Measurements from ENCODE around the gene ELOVL1.

ELOVL1 gene

GRCh38 chr1:43334453-43335205 lies 33.2 kb downstream of the ELOVL1 start:
- H3K4me1 ChIP-seq (ENCODE audit: control insufficient read depth in 1 of 2, insufficient read depth in 2 of 2, low read length in 2 of 2): peaks cover 11 to 14% of the 10 kb centered on the region in 2 experiments
- no peak overlapping the region for H3K14ac ChIP-seq (ENCODE audit: low read length)
- H2AK5ac ChIP-seq (ENCODE audit: low read length): no peak overlapping the region
- no peak overlapping the region for H4K91ac ChIP-seq (ENCODE audit: low read depth, low read length)
- no peaks in the 10 kb centered on the region for H3K79me2 ChIP-seq (ENCODE audit: control insufficient read depth, insufficient read depth, low read length, poor library complexity)
- no peak overlapping the region for H2BK5ac ChIP-seq (ENCODE audit: low read depth, low read length, poor library complexity)
- H3K4me2 ChIP-seq (ENCODE audit: low read length): no peak overlapping the region
- H3K23ac ChIP-seq (ENCODE audit: low read length): no peak overlapping the region
- H3K27ac ChIP-seq (ENCODE audit: low read depth, low read length): no peak overlapping the region
- no peaks in the 10 kb centered on the region for H3K79me1 ChIP-seq (ENCODE audit: low read length)
- no peak overlapping the region for H4K12ac ChIP-seq (ENCODE audit: low read depth, low read length)
- WGBS (ENCODE audit: extremely low coverage, insufficient coverage, insufficient read length): 100% methylated on average over 2 of the region's 7 CpGs
- no peak overlapping the region for H3K4me3 ChIP-seq (ENCODE audit: low read depth, low read length)
- H3K9me3 ChIP-seq (ENCODE audit: insufficient read depth, low read depth, low read length): peaks cover 2% of the 10 kb centered on the region
- H3K27me3 ChIP-seq (ENCODE audit: insufficient read depth, low read length): no peaks in the 10 kb centered on the region
- no peak for DNase-seq
- H2BK12ac ChIP-seq (ENCODE audit: low read length): no peak overlapping the region
- no peak overlapping the region for H3K9ac ChIP-seq (ENCODE audit: low read length)
- H2AFZ ChIP-seq (ENCODE audit: insufficient read depth, low read length, poor library complexity): no peak overlapping the region
- H4K8ac ChIP-seq (ENCODE audit: low read depth, low read length): no peak overlapping the region
- no peak overlapping the region for H3K18ac ChIP-seq (ENCODE audit: low read length)
- H3K36me3 ChIP-seq (ENCODE audit: control insufficient read depth in 1 of 2, insufficient read depth in 2 of 2, low read length in 2 of 2): no peaks in the 10 kb centered on the region
- H3K4ac ChIP-seq (ENCODE audit: low read depth, low read length): no peak overlapping the region
- no peak overlapping the region for H2BK120ac ChIP-seq (ENCODE audit: insufficient read depth, low read length, poor library complexity)

DNA sequence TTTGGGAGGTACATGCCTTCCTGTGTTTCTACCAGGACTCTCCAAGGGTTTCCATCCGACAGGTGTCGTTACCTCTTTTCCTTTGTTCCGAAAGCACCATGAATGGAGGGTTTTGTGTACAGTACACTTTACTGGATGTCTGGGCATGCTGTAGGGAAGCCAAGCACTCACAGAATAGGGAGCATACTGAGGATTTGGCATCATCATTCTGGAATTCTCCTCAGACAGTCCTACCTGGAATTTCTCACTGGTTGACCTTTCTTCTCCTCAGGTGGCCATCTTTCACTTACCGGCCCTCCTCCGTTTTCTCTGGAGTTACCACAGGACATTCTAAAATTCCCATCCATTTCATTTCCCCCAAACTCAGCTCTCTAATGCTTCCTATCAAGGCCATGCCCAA lies 36.1 kb downstream of the ELOVL1 start:
- Histone ChIP-seq H3K4me2 (ENCODE audit: low read length) (no peak overlapping the region), H3K18ac (ENCODE audit: low read length) (no peak overlapping the region), H3K4me1 (ENCODE audit: control insufficient read depth in 1 of 2, insufficient read depth in 2 of 2, low read length in 2 of 2) (peaks cover 11 to 14% of the 10 kb centered on the region in 2 experiments), H3K36me3 (ENCODE audit: control insufficient read depth in 1 of 2, insufficient read depth in 2 of 2, low read length in 2 of 2) (no peaks in the 10 kb centered on the region), H3K4ac (ENCODE audit: low read depth, low read length) (no peak overlapping the region), H3K9me3 (ENCODE audit: insufficient read depth, low read depth, low read length) (no peaks in the 10 kb centered on the region), H4K8ac (ENCODE audit: low read depth, low read length) (no peak overlapping the region), H2AK5ac (ENCODE audit: low read length) (no peak overlapping the region), H2BK120ac (ENCODE audit: insufficient read depth, low read length, poor library complexity) (no peak overlapping the region), H4K12ac (ENCODE audit: low read depth, low read length) (no peak overlapping the region), H3K9ac (ENCODE audit: low read length) (no peak overlapping the region), H3K79me1 (ENCODE audit: low read length) (no peaks in the 10 kb centered on the region), H2BK12ac (ENCODE audit: low read length) (no peak overlapping the region), H3K27ac (ENCODE audit: low read depth, low read length) (no peak overlapping the region), H3K14ac (ENCODE audit: low read length) (no peak overlapping the region), H3K4me3 (ENCODE audit: low read depth, low read length) (no peak overlapping the region), H3K23ac (ENCODE audit: low read length) (no peak overlapping the region), H4K91ac (ENCODE audit: low read depth, low read length) (no peak overlapping the region), H3K79me2 (ENCODE audit: control insufficient read depth, insufficient read depth, low read length, poor library complexity) (no peaks in the 10 kb centered on the region), H2AFZ (ENCODE audit: insufficient read depth, low read length, poor library complexity) (no peak overlapping the region), H2BK5ac (ENCODE audit: low read depth, low read length, poor library complexity) (no peak overlapping the region), H3K27me3 (ENCODE audit: insufficient read depth, low read length) (no peaks in the 10 kb centered on the region)
- peak in 1 of 2 donors; percentile 53 for DNase-seq
- no CpG with 5 or more reads among the region's 5 CpGs for WGBS (ENCODE audit: extremely low coverage, insufficient coverage, insufficient read length)

DNA sequence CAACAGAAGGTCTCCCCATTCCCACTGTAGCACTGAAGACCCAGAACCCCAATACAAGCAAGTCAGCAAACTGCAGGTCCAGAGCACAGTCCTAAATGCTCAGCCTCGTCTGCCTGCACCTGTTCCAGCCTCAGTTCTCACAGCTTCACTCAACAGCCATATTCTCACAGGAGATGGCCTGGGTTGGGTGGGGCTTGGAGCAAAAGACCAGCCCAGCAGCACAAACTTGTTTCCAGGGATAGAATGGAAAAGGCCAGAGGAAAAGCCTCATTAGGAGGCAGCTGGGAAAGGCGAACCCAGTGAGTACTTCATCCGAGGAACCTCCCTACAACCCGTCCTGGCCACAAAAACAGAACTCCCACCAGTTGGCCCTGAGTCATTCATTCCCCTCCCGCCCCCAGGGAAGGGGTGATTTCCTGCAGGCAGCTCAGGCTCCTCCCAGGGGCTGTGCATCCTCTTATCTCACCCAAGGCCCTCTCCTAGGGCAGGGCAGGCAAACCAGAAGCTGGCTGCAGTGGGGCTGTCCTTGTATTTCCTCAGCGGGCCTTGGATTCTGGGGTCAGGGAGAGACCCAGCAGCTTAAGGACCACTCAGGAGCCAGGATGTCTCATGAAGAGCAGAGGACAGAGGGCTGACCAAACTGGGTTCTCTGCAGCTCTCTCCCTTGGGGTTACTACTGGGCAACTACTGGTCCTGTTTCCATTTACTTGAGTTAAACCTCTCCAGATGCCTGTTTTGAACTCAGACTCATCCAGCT lies 37.6 kb downstream of the ELOVL1 start:
- no peak overlapping the region for H3K23ac ChIP-seq (ENCODE audit: low read length)
- no peaks in the 10 kb centered on the region for H3K79me1 ChIP-seq (ENCODE audit: low read length)
- no peaks in the 10 kb centered on the region for H3K36me3 ChIP-seq (ENCODE audit: control insufficient read depth in 1 of 2, insufficient read depth in 2 of 2, low read length in 2 of 2)
- H3K14ac ChIP-seq (ENCODE audit: low read length): no peak overlapping the region
- peak; percentile 9 to 20 for DNase-seq
- peaks cover 11 to 14% of the 10 kb centered on the region in 2 experiments for H3K4me1 ChIP-seq (ENCODE audit: control insufficient read depth in 1 of 2, insufficient read depth in 2 of 2, low read length in 2 of 2)
- H2AFZ ChIP-seq (ENCODE audit: insufficient read depth, low read length, poor library complexity): no peak overlapping the region
- no peak overlapping the region for H3K9ac ChIP-seq (ENCODE audit: low read length)
- H3K79me2 ChIP-seq (ENCODE audit: control insufficient read depth, insufficient read depth, low read length, poor library complexity): no peaks in the 10 kb centered on the region
- H4K91ac ChIP-seq (ENCODE audit: low read depth, low read length): no peak overlapping the region
- H3K27ac ChIP-seq (ENCODE audit: low read depth, low read length): no peak overlapping the region
- no peak overlapping the region for H2BK120ac ChIP-seq (ENCODE audit: insufficient read depth, low read length, poor library complexity)
- H4K12ac ChIP-seq (ENCODE audit: low read depth, low read length): no peak overlapping the region
- no peaks in the 10 kb centered on the region for H3K27me3 ChIP-seq (ENCODE audit: insufficient read depth, low read length)
- no peak overlapping the region for H4K8ac ChIP-seq (ENCODE audit: low read depth, low read length)
- no peak overlapping the region for H2AK5ac ChIP-seq (ENCODE audit: low read length)
- no CpG with 5 or more reads among the region's 6 CpGs for WGBS (ENCODE audit: extremely low coverage, insufficient coverage, insufficient read length)
- no peaks in the 10 kb centered on the region for H3K9me3 ChIP-seq (ENCODE audit: insufficient read depth, low read depth, low read length)
- no peak overlapping the region for H2BK5ac ChIP-seq (ENCODE audit: low read depth, low read length, poor library complexity)
- H3K4me3 ChIP-seq (ENCODE audit: low read depth, low read length): no peak overlapping the region
- H3K18ac ChIP-seq (ENCODE audit: low read length): no peak overlapping the region
- H3K4me2 ChIP-seq (ENCODE audit: low read length): no peak overlapping the region
- no peak overlapping the region for H2BK12ac ChIP-seq (ENCODE audit: low read length)
- H3K4ac ChIP-seq (ENCODE audit: low read depth, low read length): no peak overlapping the region

DNA sequence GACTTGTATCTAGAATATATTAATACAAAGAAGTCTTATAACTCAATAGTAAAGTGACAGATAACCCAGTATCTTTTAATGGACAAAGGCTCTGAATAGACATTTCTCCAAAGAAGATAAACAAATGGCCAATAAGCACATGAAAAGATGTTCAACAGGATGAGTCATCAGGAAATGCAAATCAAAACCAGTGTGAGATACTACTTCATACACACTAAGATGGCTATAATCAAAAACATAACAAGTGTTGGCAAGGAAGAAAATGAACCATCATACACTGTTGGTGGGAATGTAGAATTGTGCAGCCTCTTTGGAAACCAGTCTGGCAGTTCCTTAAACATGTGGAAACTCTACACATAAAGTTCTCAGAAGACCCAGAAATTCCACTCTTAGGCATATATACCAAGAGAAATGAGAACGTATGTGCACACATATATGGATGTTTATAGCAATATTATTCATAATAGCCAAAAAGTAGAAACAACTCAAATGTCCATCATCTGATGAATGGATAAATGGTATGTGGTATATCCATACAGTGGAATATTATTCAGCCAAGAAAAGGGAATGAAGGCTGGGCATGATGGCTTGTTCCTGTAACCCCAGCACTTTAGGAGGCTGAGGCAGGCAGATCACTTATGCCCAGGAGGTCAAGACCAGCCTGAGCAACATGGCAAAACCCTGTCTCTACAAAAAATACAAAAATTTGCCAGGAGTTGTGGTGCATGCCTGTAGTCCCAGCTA lies 40.1 kb downstream of the ELOVL1 start:
- H3K18ac ChIP-seq (ENCODE audit: low read length): no peak overlapping the region
- no peaks in the 10 kb centered on the region for H3K9me3 ChIP-seq (ENCODE audit: insufficient read depth, low read depth, low read length)
- DNase-seq: no peak
- no peak overlapping the region for H2BK5ac ChIP-seq (ENCODE audit: low read depth, low read length, poor library complexity)
- H3K23ac ChIP-seq (ENCODE audit: low read length): no peak overlapping the region
- H4K91ac ChIP-seq (ENCODE audit: low read depth, low read length): no peak overlapping the region
- H3K14ac ChIP-seq (ENCODE audit: low read length): no peak overlapping the region
- H4K8ac ChIP-seq (ENCODE audit: low read depth, low read length): no peak overlapping the region
- no peak overlapping the region for H3K4ac ChIP-seq (ENCODE audit: low read depth, low read length)
- H2BK120ac ChIP-seq (ENCODE audit: insufficient read depth, low read length, poor library complexity): no peak overlapping the region
- no CpG with 5 or more reads among the region's 1 CpG for WGBS (ENCODE audit: extremely low coverage, insufficient coverage, insufficient read length)
- no peak overlapping the region for H2AFZ ChIP-seq (ENCODE audit: insufficient read depth, low read length, poor library complexity)
- peaks cover 11 to 14% of the 10 kb centered on the region in 2 experiments for H3K4me1 ChIP-seq (ENCODE audit: control insufficient read depth in 1 of 2, insufficient read depth in 2 of 2, low read length in 2 of 2)
- no peak overlapping the region for H3K27ac ChIP-seq (ENCODE audit: low read depth, low read length)
- H3K4me2 ChIP-seq (ENCODE audit: low read length): no peak overlapping the region
- no peak overlapping the region for H4K12ac ChIP-seq (ENCODE audit: low read depth, low read length)
- no peaks in the 10 kb centered on the region for H3K79me2 ChIP-seq (ENCODE audit: control insufficient read depth, insufficient read depth, low read length, poor library complexity)
- no peaks in the 10 kb centered on the region for H3K27me3 ChIP-seq (ENCODE audit: insufficient read depth, low read length)
- no peak overlapping the region for H2BK12ac ChIP-seq (ENCODE audit: low read length)
- no peaks in the 10 kb centered on the region for H3K36me3 ChIP-seq (ENCODE audit: control insufficient read depth in 1 of 2, insufficient read depth in 2 of 2, low read length in 2 of 2)
- no peaks in the 10 kb centered on the region for H3K79me1 ChIP-seq (ENCODE audit: low read length)
- no peak overlapping the region for H3K4me3 ChIP-seq (ENCODE audit: low read depth, low read length)
- no peak overlapping the region for H3K9ac ChIP-seq (ENCODE audit: low read length)
- no peak overlapping the region for H2AK5ac ChIP-seq (ENCODE audit: low read length)
